ENCODE measurements around the gene CNN3.

CNN3 gene

DNA sequence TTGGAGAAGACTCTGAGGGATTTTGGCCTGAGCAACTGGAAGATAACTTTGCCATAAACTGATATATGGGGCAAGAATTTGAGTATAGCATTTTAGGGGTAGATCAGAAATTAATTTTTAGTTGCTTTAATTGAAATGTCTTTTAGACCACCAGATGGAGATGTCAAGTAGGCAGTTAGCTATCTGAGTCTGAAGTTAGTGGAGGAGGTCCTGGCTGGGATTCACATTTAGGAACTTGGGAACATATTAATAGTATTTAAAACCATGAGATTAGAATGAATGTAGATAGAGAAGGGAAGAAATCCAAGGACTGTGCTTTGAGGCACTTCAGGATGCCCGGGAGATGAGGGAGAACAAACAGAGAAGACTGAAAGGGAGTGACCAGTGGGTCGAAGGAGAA is 74.1 kb downstream of the CNN3 start:
- DNase-seq, result no peak

DNA sequence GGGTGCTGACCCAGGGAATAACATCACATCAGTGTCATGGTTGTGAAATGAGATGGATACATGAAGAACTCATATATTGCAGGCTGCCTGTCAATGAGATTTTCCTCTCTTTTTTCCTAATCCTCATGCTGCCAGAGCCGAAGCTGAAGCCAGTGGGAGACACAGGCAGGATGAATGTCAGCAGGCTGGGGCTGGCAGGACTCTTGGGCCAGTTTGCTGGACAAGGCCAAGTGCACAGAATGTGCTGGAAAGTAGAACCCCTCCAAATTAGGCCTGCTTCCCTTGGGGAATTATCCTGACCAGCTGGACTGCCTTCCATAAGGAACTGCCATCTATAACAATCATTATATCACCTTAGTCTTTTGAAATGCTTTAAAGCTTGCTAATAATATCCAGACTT is 75.3 kb downstream of the CNN3 start:
- no peak for DNase-seq

Data from NCI-H748 treated with DMSO at 0.1 percent for 48 hours (cell line).